HG02943 (cell line): Measurements from ENCODE around the gene XCR1.
"Not testable (repeated sequence)": the region's sequence is repeated elsewhere in the genome, so short reads cannot be mapped to it uniquely, and the experiment has no call there.

ENCODE experiments used
- ATAC-seq: cut with Tn5 transposase; IDR thresholded peaks from one replicate; pipeline ENCODE4 v1.9.1; 2021; ENCODE audit warnings: mild to moderate bottlenecking, low read depth, moderate library complexity; ENCODE audit not compliant: unreplicated experiment

The XCR1 gene

DNA sequence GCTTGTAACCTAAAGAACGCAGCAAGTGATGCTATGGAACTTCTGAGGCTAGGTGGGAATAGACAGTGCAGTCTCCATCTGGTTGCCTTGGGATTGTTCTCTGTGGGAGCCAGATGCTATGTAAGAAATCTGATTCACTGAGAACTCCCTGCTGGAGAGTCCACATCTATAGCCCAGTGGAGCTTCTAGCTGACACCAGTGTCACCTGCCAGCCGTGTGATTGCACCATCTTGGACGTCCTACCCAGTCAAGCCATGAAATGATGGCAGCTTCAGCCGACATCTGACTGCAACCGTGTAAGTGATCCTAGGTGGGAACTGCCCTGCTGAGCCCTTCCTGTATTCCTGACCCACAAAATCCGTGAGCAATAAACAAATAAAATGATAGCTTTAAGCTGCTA lies 19.2 kb downstream of the XCR1 start:
- no peak for ATAC-seq

DNA sequence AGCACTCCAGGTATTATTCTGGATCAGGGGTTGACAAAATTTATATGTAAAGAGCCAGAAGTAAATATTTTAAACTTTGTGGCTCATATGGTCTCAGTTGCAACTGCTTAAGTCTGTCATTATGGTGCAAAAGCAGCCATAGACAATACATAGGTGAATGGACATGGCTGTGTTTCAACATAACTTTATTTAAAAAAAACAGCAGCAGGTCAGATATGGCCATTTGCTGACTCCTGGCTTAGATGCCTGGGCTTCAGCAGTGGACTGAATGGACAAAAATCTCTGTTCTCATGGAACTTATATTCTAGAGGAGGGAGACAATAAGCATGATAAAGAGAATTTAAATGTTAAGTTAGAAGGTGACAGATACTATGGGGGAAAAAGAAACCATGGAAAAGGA lies 20.0 kb downstream of the XCR1 start:
- no peak for ATAC-seq

DNA sequence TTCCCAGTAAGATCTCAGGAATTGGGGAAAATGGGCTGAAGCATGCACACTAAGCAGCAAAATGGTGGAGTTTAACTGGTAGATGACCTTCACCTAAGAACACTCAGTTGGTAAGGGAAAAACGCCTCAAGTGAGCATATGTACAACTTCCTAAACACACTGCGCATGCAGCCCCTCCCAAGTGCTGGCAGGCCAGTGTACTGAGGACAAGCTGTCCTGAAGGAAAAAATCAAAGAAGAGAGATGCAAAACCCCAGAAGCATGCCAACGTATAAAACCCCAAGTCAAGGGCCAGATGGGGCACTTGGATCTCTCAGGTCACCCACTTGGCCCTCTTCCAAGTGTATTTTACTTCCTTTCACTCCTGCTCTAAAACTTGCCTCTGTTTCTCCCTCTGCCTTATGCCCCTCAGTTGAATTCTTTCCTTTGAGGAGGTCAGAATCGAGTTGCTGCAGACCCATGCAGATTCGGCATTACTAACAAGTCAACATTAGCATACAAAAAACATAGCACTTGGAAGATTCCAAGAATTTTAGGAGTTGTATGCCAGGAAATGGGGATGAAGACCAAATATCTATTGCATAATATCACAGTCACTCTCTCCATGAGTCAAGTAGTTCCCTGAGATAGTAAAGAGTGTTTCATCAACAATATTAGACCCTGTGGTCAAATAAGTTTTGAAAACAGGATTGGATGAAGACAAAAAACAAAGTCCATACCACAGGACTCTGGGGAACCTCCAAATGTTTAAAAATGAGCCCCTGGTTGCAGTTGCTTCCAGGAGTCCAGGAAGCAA lies 20.8 kb downstream of the XCR1 start:
- no peak for ATAC-seq

DNA sequence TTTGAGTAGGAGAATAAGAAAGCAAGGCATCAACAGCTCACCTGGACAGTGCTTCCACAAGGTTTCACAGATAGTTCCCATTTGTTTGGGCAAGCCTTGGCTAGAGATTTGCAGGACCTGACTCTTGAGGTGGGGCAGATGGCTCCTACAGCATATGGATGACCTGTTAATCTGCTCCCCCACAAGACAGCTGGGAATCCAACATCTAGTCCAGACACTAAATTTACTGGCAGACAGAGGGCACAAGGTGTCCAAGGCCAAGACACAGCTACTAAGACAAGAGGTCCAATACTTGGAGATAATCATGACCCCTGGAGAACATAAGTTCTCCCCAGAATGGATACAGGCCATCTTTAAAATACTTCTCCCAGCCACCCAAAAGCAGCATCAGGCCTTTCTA lies 23.6 kb downstream of the XCR1 start:
- ATAC-seq, result not testable (repeated sequence)

DNA sequence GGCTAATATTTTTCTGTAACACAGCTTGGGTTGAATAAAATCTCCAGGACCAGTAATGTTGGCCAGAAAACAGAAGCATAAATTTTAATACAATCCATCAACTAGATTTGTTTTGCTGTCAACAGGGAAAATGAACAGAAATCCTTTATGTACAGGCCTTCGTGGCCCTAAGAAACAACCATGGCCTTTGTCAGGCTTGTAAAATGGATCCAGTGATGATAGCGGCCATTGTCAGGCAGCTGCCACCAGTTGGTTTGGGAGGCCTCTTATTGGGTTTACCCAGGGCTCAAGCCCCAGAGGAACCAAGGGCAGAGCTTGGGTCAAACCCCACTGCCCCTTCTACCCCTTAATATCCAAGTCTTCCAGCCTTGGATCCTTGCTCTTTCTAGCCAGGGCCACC lies 26.1 kb downstream of the XCR1 start:
- ATAC-seq, result no peak

DNA sequence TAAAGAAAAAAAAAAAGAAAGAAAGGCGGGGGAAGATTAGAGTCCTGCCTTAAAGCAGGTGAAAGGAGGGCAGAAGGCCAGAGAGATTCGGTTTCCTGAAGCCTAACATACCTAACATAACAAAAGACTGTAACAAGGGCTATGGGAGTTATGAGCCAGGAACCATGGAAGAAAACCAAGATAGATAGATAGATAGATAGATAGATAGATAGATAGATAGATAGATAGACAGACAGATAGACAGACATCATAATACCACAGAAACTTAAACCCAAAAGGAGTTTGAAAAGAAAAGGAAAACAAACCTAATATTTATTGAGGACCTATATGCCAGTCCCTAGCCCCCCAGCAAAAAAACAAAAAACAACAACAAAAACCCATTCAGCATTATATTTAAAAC lies 29.3 kb downstream of the XCR1 start:
- no peak for ATAC-seq

DNA sequence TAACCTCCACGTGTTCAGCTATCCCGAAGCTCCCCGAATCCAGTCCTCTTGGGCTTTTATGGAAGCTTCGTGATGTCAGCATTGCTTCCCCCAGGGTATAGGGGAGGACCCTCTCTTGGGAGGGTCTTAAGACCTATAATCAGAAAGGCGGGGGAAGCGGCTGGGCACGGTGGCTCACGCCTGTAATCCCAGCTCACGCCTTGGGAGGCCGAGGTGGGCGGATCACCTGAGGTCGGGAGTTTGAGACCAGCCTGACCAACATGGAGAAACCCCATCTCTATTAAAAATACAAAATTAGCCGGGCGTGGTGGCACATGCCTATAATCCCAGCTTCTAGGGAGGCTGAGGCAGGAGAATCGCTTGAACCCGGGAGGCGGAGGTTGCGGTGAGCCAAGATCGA lies 29.8 kb downstream of the XCR1 start:
- not testable (repeated sequence) for ATAC-seq

DNA sequence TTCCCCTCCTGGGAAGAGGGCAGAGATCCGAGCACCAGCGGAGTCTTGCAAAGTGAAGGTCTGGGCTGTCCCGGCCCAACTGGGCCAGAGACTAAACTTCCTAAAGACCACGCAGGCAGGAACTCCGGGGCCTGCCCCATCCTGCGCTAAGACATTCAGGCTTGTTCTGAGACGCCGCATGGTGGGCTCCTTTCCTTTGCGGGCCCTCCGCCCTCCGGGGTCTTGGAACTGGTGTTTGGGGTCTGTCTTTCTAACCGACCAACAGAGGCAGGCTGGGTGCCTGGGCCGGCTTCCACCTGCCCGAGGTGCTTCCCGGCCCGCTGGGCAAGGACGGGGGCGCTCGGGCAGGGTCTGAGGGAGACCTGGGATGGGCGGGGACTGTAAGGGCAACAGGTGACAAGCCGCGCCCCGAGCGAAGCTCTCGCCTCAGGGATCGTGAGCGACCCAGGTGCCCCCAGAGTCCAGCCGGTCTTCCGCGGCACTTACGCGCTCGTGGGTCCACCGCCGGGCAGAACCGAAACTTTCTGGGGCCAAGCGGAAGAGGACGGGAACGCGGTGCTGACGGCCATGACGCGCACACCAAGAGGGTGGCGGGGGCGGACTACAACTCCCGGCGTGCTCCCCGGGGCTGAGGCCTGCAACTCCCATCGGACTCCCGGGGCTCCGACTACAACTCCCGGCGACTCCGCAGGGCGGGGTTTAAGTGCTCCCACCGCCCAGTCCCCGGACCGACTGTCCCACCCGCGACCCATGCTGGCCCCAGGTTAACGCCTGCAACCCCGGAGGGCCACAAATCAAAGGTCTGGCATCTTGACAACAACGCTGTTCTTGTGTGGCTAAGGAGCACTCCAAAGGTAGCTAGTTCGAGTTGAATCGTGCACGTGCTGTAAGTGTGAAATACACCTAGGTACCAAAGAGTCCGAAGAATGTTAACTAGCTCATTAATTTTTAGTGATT lies 31.8 kb downstream of the XCR1 start, which contains the start of gene FYCO1:
Gene FYCO1, minus strand, starts transcription at position 589 of the 957 bp plus-strand sequence. CDS start 10,914 bp downstream, outside the sequence.
- ATAC-seq, result peak; percentile 82

DNA sequence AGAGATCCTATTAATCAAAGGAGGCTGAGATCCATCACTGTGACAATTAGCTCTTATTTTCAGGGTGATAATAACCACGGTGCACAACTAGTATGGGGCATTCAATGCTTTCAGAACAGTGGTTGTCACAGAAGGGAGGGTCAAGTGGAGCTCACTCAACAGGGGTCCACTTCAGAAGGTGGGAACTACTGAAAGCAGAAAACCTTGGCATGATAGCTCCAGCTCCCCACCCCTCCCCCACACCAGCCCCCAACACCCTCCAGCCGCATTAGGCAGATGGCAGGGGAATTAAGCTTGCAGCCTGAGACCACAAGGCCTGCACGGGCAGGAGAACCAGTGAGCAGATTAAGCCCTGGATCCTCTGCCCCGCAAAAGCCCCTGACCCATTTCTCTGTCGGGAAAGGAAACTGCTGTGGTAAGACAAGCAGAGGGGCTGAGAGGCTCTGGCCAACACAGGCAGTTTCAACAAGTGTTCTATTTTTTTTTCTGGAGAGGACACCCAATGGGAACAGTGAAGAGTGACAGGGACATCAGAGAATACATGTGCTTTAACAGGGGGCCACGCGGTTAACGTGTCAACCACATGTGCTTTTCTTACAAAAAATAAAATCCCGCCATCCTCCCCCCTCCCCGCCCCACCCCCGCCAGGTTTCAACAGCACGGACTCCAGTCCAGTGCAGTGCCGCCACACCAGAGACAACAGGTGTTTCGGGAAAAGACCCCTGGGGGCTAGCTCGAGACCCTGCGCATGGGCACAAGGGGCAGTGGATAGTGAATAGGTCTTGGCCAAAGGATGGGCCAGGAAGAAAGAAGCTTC lies 32.7 kb downstream of the XCR1 start:
- ATAC-seq, result peak; percentile 21

DNA sequence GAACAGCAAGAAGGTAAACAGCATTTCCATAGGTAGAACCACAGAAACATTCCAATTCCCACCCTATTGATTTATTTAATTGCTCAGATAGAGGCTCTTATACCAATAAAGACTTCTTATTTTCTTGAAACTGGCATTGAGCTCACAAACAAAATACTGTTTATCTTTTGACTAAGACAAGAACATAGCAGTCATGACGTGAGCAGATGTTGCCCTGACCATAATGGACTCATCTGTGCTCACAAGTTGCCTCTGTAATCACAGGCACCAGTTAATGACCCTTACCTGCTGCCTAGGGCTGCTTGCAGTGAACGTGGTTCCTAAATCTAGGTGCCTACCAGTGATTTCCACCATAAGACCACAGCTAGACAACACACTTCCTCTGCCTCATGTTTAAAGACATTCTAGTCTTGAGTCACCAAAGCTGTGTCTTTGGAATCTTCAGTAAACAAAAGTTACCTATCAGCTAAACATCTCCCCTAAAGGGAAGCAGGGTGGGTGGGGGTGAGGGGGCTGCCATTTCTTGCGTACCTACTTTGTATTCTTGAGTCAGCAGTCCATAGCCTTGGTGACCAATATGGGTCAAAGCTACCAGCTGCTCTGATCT lies 33.8 kb downstream of the XCR1 start:
- ATAC-seq, result no peak

DNA sequence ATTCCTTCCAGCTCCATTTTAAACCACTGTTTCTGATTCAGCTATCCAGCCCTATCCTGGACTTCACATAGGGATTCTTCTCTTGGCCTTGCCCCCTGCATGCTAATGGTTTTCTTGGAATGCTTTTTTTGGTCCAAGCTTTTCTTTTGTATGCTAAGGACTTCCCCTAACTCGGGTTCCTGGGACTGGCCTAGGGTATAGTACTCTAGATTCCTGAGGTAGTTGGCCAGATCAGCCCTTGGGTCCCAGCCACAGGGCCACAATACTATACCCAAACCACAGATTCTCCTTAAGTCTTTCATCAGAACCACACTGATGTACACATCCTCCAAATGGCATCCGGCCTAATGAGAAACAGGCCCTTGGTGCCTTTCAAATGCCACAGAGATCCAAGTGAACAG lies 34.5 kb downstream of the XCR1 start:
- no peak for ATAC-seq

DNA sequence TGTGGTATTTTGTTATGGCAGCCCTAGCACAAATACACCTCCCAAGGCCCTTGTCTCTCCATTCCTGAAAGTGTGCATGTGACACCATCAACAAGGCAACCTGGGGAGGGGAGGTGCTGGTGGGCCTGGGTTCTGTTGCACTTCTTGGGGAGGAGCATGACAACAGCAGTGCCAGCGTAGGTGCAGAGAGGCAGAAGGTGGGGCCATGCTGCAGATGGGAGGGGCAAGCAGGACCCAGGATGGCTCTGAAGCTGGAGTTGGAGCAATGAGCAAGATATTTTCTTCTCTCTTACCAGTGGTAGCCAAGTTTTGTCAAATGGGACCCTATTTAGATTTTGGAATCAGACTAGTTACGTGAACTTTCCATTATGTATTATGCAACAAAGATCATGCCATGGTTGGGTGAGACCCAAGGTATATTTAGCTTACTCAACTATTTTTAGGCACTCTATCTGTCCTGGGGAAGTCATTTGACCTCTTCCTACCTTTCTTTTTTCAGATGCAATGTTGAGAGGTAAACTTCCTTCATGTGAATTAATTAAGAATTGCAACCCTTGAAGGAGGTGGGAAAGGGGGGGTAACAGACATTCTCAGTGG lies 35.1 kb downstream of the XCR1 start:
- ATAC-seq, result no peak

DNA sequence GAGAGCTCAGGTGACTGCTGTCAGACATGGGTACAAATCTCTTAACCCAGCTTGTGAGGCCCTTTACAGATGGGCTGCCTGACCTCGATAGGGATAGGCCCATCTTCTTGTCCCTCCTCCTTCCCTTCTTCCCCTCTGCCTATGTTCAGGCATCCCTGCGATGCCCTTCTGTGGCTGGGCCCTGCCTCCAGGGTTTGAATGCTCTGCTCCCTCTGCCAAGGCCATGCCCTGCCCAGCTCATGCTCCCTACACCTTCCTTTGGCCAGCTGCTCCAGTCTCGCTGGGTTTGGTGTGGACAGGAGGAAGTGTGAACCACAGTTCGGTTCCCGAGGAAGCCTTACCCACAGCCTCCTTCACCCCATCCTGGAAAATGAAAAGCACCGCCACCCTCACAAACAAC lies 35.9 kb downstream of the XCR1 start:
- ATAC-seq, result no peak

DNA sequence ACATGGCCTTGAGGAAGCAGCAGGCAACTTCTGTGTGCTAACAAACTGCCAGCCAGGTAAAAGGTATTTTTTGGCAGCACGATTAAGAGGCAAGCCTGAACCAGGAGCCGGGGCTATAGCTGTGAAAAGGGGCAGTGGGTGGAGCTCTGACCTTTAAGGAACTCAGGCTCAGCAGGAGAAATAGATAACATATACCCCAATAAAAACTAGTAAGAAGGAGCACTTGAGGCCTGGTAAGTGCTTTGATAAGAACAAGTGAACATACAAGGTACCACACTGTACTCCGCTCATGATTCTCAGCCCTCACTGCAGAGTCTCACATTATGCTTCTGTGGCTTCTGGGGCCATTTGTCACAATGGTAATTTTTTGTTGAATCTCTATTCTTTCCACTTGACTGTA lies 37.1 kb downstream of the XCR1 start:
- ATAC-seq, result no peak

DNA sequence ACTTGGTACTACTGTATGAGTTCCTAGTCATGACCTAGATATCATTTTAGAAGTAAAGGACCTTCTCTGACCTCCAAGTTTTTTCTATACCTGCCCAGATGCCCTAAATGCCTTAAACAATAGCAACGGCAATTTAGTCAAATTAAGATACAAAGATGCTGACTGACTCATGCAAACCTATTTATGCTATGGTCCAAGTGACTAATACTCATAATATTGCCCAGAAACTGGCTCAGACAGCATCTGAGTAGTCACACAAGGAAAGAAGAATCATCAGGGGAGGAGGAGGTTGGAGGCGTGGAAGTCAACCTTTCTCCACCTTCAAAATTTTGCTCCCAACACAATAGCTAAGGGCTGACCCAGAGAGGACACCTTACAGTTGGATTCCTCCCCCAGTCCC lies 38.5 kb downstream of the XCR1 start:
- no peak for ATAC-seq

DNA sequence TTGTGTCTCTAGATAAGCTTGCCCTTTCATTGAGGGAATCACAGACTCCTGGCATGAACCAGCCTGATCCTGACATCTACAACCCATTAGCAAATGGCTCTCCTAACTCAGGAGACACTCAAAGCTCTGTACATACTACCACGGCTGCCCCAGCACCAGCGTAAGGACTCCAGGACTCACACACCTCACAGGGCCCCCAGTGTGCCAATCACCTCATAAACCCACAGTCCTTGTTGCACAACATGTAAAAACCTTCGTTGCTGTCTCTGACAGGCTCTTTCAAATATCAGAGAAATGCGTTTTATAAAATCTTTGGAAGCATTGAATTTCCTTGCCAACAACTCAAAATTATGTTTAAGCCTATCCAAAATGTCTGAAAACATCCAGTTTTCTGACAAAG lies 38.9 kb downstream of the XCR1 start:
- no peak for ATAC-seq

DNA sequence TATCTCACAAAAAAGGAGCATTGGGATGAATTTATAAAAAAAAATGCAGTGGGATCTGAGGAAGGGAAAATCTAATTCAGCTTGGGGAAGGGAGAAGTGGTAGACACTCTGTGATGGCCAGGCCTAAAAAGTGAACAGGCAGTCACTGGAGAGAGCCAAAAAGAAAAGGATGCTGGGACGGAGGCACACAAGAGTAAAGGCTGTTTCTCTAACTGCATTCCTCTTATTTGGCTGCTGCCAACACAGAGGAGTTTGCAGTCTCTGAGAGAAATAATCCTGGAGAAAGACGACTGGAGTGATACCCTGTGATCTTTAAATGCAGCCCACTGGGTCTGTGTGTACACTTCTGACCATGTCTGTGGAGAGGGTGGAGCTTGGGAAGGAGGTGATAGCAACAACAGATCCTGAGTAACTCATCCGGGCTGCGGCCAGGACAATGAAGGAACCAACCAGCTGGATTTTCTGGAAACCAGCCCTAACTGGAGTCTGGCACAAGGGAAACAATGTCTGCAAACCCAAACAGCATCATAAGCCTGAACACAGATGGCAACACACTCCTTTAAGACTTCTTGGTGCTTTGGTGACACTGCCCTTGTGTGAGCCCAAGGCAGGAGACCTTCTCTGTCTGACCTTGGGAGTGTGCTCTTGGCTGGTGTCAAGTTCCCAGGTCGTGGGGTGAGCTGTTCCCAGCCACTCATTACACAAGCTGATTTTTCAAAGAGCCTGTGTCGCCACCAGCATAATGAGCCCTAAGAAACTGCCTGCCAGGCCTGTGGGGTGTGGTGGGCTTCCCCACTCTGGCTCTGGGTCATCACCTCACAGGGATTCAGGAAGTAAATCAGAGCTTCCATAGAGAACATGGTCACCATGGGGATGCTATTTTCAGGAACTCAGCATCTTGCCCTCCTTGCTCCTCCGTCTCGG lies 39.7 kb downstream of the XCR1 start:
- no peak for ATAC-seq

DNA sequence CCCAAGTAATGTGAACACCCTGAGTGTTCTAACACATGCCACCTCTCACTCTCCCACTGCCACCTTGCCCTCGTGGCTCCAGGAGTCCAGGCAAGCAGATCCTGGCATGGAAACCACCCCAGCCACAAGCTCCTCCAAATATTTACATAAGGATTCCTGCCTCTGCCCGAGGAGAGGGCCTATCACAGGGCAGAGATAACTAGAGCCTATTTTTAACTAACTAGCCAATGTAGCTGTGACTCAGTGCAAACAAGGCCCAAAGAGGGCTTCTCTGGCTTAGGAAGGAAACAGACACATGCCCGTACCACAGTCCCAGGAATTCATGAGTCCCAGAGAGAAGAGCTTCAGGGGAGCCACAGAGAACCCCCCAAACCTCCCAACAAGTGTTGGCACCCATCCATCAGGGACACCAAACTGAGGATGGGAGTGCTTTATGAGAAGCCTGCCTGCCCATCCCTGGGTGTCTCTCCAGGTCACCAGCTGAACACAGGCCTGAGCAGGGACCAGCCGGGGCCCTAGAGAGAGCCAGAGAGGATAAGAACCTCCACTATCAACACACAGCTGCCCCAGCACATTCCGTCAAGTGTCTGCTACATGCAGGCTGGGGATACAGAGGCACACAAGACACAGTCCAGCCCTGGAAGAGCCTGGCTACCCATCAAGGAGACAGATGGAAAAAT lies 40.8 kb downstream of the XCR1 start:
- no peak for ATAC-seq
